Sigmoid colon (tissue), 7 donors: ENCODE data around the gene ASF1A. TPM values are rescaled to one million over a fixed set of nuclear protein-coding genes. Genes with fewer than 3 reads are reported as not detected.

Experiments used
- DNase-seq: peaks from one replicate; pipeline ENCODE4 v3.0.0-alpha.2; 2019
- H3K27ac ChIP-seq, 4 donors: fragments of 200-600 bp; sonication (generic); one replicate each; pipeline ENCODE4 v1.5.1; 2016 to 2019; ENCODE audit warnings: mild to moderate bottlenecking in 1 of 4
- H3K27me3 ChIP-seq, 3 donors: fragments of 200-600 bp; sonication (generic); one replicate each; pipeline ENCODE4 v1.5.1; 2019; ENCODE audit warnings: mild to moderate bottlenecking in 1 of 3
- H3K36me3 ChIP-seq, 4 donors: fragments of 200-600 bp; sonication (generic); one replicate each; pipeline ENCODE4 v1.5.1; 2016 to 2019
- H3K4me1 ChIP-seq, 4 donors: fragments of 200-600 bp; sonication (generic); one replicate each; pipeline ENCODE4 v1.5.1; 2017 to 2019
- H3K4me3 ChIP-seq, 4 donors: fragments of 200-600 bp; sonication (generic); one replicate each; pipeline ENCODE4 v1.5.1; 2017 to 2019; ENCODE audit warnings: mild to moderate bottlenecking in 2 of 4, moderate library complexity in 1 of 4
- H3K9me3 ChIP-seq, 4 donors: fragments of 200-600 bp in 3 of 4; sonication (generic) in 3 of 4; one replicate each; pipeline versions ENCODE4 v1.5.1 to v1.6.1; 2013 to 2019
- EP300 ChIP-seq, 4 donors: sonication (generic); formaldehyde crosslinking; IDR thresholded peaks; one replicate each; pipeline ENCODE4 v1.6.1; 2017; ENCODE audit warnings: antibody characterized with exemption in 4 of 4
- POLR2A ChIP-seq, 2 donors: fragments of 450-650 bp; IDR thresholded peaks; one replicate each; pipeline ENCODE4 v1.6.1; 2016; ENCODE audit warnings: antibody characterized with exemption in 2 of 2, mild to moderate bottlenecking in 2 of 2, moderate library complexity in 2 of 2
- POLR2AphosphoS5 ChIP-seq, 4 donors: sonication (generic); formaldehyde crosslinking; IDR thresholded peaks; one replicate each; pipeline ENCODE4 v1.6.1; 2017; ENCODE audit warnings: antibody characterized with exemption in 4 of 4
- WGBS, 2 donors: extraction: QIAGEN DNeasy Blood & Tissue Kit; methylation state at CpG; one replicate each; pipeline ENCODE4 v1.1.7; 2013; 5-methylcytosine and 5-hydroxymethylcytosine counted together
- intact Hi-C: fragments of 100-400 bp; cut with DNase I; formaldehyde crosslinking; loops from one replicate; pipeline ENCODE4 v1.15.1; 2023
- polyA plus RNA-seq, 3 donors: library from polyadenylated mRNA; stranded (reverse); fragments of 200-250 nt; gene quantifications; one replicate each; pipeline ENCODE4 v1.2.3, GENCODE V29; 2013
- total RNA-seq, 4 donors: library from RNA; depleted of rRNA; stranded (reverse); fragments of >200 nt; gene quantifications; one replicate each; pipeline ENCODE4 v1.1.0, GENCODE V29; 2016
- TF ChIP-seq, protein P1 (sequence below), 4 experiments: fragments of 450-650 bp in 3 of 4; fragments of 200-600 bp in 1 of 4; IDR thresholded peaks; one replicate each; pipeline ENCODE4 v1.5.1; 2016 to 2019; ENCODE audit warnings: antibody characterized with exemption in 4 of 4, mild to moderate bottlenecking in 3 of 4, moderate library complexity in 2 of 4
- donor health status: healthy with polysubstance abuse.
- donor health status: Bipolar disorder and iron deficiency.
- donor health status: healthy.

Gene ASF1A
- total and polyA plus RNA-seq, 7 donors, result 10.2 to 17.1 (median 11.6) TPM

GRCh38 chr6:118935331-118935668 lies 41.3 kb downstream of the ASF1A start:
- intact Hi-C loops, result loop anchor here (1.0 to 10.0 kb wide), 2 partner anchors 40 to 140 kb away; partner anchors contain the start of gene FAM184A
- Histone ChIP-seq H3K4me3 (peak overlapping the region; percentile 71 to 89 (median 78)), H3K27me3 (no peaks in the 10 kb centered on the region), H3K9me3 (no peaks in the 10 kb centered on the region), H3K36me3 (peaks cover 0 to 19% (median 6%) of the 10 kb centered on the region in 4 donors), H3K4me1 (peaks cover 0 to 21% (median 8%) of the 10 kb centered on the region in 4 donors), H3K27ac (peak overlapping the region; percentile 93 to 97 (median 96))
- no peak for TF ChIP-seq EP300 (IDR thresholded peaks at IDR 0.05)
- WGBS, 2 donors, result 17 to 40% methylated on average over 1 of the region's 1 CpG
- no peak for DNase-seq

DNA sequence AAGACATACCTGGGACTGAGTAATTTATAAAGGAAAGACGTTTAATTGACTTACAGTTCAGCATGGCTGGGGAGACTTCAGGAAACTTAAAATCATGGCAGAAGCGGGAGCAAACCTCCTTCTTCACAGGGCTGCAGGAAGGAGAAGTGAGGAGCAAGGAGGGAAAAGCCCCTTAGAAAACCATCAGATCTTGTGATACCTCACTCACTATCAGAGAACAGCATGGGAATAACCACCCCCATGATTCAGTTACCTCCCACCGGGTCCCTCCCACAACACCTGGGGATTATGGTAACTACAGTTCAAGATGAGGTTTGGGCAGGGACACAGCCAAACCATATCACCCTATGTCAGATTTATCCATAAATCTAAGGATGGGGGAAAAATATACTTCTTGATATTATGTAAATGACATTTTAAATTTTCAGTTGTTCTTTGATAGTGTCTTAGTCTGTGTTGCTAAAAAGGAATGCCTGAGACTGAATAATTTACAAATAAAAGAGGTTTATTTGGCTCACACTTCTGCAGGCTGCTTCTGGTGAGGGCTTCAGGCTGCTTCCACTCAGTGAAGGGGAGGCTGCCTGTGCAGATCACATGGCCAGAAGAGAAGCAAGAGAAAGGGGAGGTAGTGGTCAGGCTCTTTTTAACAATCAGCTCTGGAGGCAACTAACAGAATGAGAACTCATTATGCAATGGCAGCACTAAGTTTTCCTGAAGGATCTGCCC lies 42.2 kb downstream of the ASF1A start:
- TF ChIP-seq POLR2A (IDR thresholded peaks at IDR 0.05) (no peak), EP300 (IDR thresholded peaks at IDR 0.05) (no peak), POLR2AphosphoS5 (IDR thresholded peaks at IDR 0.05) (no peak)
- TF ChIP-seq, protein P1, sequence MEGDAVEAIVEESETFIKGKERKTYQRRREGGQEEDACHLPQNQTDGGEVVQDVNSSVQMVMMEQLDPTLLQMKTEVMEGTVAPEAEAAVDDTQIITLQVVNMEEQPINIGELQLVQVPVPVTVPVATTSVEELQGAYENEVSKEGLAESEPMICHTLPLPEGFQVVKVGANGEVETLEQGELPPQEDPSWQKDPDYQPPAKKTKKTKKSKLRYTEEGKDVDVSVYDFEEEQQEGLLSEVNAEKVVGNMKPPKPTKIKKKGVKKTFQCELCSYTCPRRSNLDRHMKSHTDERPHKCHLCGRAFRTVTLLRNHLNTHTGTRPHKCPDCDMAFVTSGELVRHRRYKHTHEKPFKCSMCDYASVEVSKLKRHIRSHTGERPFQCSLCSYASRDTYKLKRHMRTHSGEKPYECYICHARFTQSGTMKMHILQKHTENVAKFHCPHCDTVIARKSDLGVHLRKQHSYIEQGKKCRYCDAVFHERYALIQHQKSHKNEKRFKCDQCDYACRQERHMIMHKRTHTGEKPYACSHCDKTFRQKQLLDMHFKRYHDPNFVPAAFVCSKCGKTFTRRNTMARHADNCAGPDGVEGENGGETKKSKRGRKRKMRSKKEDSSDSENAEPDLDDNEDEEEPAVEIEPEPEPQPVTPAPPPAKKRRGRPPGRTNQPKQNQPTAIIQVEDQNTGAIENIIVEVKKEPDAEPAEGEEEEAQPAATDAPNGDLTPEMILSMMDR (IDR thresholded peaks at IDR 0.05), result no peak
- Histone ChIP-seq H3K27me3 (no peaks in the 10 kb centered on the region), H3K4me3 (no peak overlapping the region), H3K9me3 (no peaks in the 10 kb centered on the region), H3K4me1 (peaks cover 0 to 21% (median 8%) of the 10 kb centered on the region in 4 donors), H3K27ac (peak overlapping the region in 1 of 4 donors; percentile 95), H3K36me3 (peaks cover 0 to 11% (median under 1%) of the 10 kb centered on the region in 4 donors)
- WGBS, 2 donors, result 55 to 82% methylated on average over 3 of the region's 3 CpGs
- no peak for DNase-seq
- intact Hi-C loops, result loop anchor here (1.0 to 10.0 kb wide), 2 partner anchors 41 to 139 kb away; partner anchors contain the start of gene FAM184A

GRCh38 chr6:118939683-118940082 lies 45.7 kb downstream of the ASF1A start:
- intact Hi-C loops, result loop anchor here (10.0 kb wide), 1 partner anchor 135 kb away; the partner anchor contains the start of gene FAM184A
- peaks cover 0 to under 1% (median 0%) of the 10 kb centered on the region in 4 donors for H3K9me3 ChIP-seq
- no peaks in the 10 kb centered on the region for H3K27me3 ChIP-seq
- H3K4me1 ChIP-seq, result peaks cover 0 to 8% (median 2%) of the 10 kb centered on the region in 4 donors
- H3K36me3 ChIP-seq, result no peaks in the 10 kb centered on the region
- WGBS, 2 donors, result 98% methylated on average over 1 of the region's 1 CpG
- DNase-seq, result no peak
- no peak overlapping the region for H3K4me3 ChIP-seq
- no peak overlapping the region for H3K27ac ChIP-seq
- TF ChIP-seq EP300 (IDR thresholded peaks at IDR 0.05) (no peak), POLR2AphosphoS5 (IDR thresholded peaks at IDR 0.05) (no peak), POLR2A (IDR thresholded peaks at IDR 0.05) (no peak)
- TF ChIP-seq, protein P1 (IDR thresholded peaks at IDR 0.05), result no peak

GRCh38 chr6:118940770-118941169 lies 46.8 kb downstream of the ASF1A start:
- WGBS, 2 donors, result 90 to 95% methylated on average over 2 of the region's 2 CpGs
- Histone ChIP-seq H3K27me3 (no peaks in the 10 kb centered on the region), H3K27ac (no peak overlapping the region), H3K9me3 (peaks cover 0 to 5% (median 0%) of the 10 kb centered on the region in 4 donors), H3K4me1 (peaks cover 0 to 1% (median 0%) of the 10 kb centered on the region in 4 donors), H3K4me3 (no peak overlapping the region), H3K36me3 (no peaks in the 10 kb centered on the region)
- intact Hi-C loops, result no loop called here
- TF ChIP-seq EP300 (IDR thresholded peaks at IDR 0.05) (no peak), POLR2A (IDR thresholded peaks at IDR 0.05) (no peak), POLR2AphosphoS5 (IDR thresholded peaks at IDR 0.05) (no peak)
- TF ChIP-seq, protein P1 (IDR thresholded peaks at IDR 0.05), result no peak
- peak; percentile 57 for DNase-seq

DNA sequence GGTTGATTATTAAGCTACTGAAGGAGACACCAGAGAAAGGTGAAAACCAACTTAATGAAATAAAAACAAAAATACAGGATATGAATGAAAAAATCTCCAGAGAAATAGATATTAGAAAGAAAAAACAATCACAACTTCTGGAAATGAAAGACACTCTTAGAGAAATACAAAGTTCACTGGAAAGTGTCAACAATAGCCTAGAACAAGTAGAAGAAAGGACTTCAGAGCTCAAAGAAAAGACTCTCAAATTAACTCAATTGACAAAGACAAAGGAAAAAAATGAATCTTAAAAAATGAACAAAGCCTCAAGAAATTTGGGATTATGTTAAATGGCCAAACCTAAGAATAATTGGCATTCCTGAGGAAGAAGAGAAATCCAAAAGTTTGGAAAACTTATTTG lies 51.3 kb downstream of the ASF1A start:
- intact Hi-C loops, result no loop called here
- Histone ChIP-seq H3K36me3 (no peaks in the 10 kb centered on the region), H3K27ac (no peak overlapping the region), H3K4me3 (no peak overlapping the region), H3K27me3 (no peaks in the 10 kb centered on the region), H3K4me1 (no peaks in the 10 kb centered on the region), H3K9me3 (peaks cover 0 to 8% (median 0%) of the 10 kb centered on the region in 4 donors)
- DNase-seq, result no peak
- TF ChIP-seq EP300 (IDR thresholded peaks at IDR 0.05), result no peak
- no peak for TF ChIP-seq POLR2AphosphoS5 (IDR thresholded peaks at IDR 0.05)
- TF ChIP-seq POLR2A (IDR thresholded peaks at IDR 0.05), result no peak
- TF ChIP-seq, protein P1 (IDR thresholded peaks at IDR 0.05), result no peak
